GM23338 (cell line): ENCODE data around the gene CPTP.

Experiments used
- CREB1 ChIP-seq: fragments of 250-450 bp; sonication (Bioruptor Pico); IDR thresholded peaks from 2 replicates; pipeline ENCODE4 v1.5.0; 2020; ENCODE audit warnings: low read depth, mild to moderate bottlenecking, moderate library complexity
- EZH2 ChIP-seq: fragments of 200-600 bp; sonication (generic); IDR thresholded peaks from one replicate; pipeline ENCODE4 v1.8.0; 2017; ENCODE audit warnings: antibody characterized with exemption, mild to moderate bottlenecking, low read depth; ENCODE audit not compliant: unreplicated experiment
- EZH2phosphoT487 ChIP-seq: fragments of 200-600 bp; sonication (generic); IDR thresholded peaks from one replicate; pipeline ENCODE4 v1.8.1; 2018; ENCODE audit warnings: antibody characterized with exemption; ENCODE audit not compliant: unreplicated experiment
- JUNB ChIP-seq: IDR thresholded peaks from one replicate; pipeline ENCODE4 v1.6.1; 2016; ENCODE audit warnings: antibody characterized with exemption; ENCODE audit not compliant: unreplicated experiment
- POLR2AphosphoS5 ChIP-seq: IDR thresholded peaks from 2 replicates; pipeline ENCODE4 v1.6.1; 2016; ENCODE audit warnings: antibody characterized with exemption, low read depth
- REST ChIP-seq: IDR thresholded peaks from one replicate; pipeline ENCODE4 v1.6.1; 2018; ENCODE audit warnings: antibody characterized with exemption; ENCODE audit not compliant: unreplicated experiment
- STAT1 ChIP-seq: IDR thresholded peaks from one replicate; pipeline ENCODE4 v1.6.1; 2016; ENCODE audit warnings: antibody characterized with exemption; ENCODE audit not compliant: unreplicated experiment
- ZNF331 ChIP-seq: fragments of 250-450 bp; sonication (Bioruptor Pico); IDR thresholded peaks from 2 replicates; pipeline ENCODE4 v1.5.0; 2020; ENCODE audit warnings: low read depth, mild to moderate bottlenecking, moderate library complexity
- TF ChIP-seq, protein P1 (sequence below), 2 experiments: fragments of 200-600 bp in 1 of 2; sonication (generic) in 1 of 2; conservative IDR thresholded peaks; 2 replicates each; pipeline versions ENCODE4 v1.5.1 to v1.6.1; 2016 to 2017; ENCODE audit warnings: antibody characterized with exemption in 2 of 2, low read depth in 2 of 2, mild to moderate bottlenecking in 2 of 2, moderate library complexity in 1 of 2
- TF ChIP-seq, protein P2 (sequence below): IDR thresholded peaks from 2 replicates; pipeline ENCODE4 v1.6.1; 2016; ENCODE audit warnings: antibody characterized with exemption

- TF ChIP-seq, protein P1, sequence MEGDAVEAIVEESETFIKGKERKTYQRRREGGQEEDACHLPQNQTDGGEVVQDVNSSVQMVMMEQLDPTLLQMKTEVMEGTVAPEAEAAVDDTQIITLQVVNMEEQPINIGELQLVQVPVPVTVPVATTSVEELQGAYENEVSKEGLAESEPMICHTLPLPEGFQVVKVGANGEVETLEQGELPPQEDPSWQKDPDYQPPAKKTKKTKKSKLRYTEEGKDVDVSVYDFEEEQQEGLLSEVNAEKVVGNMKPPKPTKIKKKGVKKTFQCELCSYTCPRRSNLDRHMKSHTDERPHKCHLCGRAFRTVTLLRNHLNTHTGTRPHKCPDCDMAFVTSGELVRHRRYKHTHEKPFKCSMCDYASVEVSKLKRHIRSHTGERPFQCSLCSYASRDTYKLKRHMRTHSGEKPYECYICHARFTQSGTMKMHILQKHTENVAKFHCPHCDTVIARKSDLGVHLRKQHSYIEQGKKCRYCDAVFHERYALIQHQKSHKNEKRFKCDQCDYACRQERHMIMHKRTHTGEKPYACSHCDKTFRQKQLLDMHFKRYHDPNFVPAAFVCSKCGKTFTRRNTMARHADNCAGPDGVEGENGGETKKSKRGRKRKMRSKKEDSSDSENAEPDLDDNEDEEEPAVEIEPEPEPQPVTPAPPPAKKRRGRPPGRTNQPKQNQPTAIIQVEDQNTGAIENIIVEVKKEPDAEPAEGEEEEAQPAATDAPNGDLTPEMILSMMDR (conservative IDR thresholded peaks at IDR 0.05; ENCODE audit: low read depth in 2 of 2): no peak
- TF ChIP-seq REST (no peak), EZH2phosphoT487 (no peak), EZH2 (no peak), ZNF331 (CRISPR knock-in tag) (no peak), POLR2AphosphoS5 (no peak), CREB1 (CRISPR knock-in tag) (no peak), JUNB (no peak), STAT1 (no peak)
- TF ChIP-seq, protein P2, sequence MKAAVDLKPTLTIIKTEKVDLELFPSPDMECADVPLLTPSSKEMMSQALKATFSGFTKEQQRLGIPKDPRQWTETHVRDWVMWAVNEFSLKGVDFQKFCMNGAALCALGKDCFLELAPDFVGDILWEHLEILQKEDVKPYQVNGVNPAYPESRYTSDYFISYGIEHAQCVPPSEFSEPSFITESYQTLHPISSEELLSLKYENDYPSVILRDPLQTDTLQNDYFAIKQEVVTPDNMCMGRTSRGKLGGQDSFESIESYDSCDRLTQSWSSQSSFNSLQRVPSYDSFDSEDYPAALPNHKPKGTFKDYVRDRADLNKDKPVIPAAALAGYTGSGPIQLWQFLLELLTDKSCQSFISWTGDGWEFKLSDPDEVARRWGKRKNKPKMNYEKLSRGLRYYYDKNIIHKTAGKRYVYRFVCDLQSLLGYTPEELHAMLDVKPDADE: no peak
Observed at GRCh38 chr1:1307261-1307922, 17.2 kb upstream of the CPTP start.
